ENCODE measurements around the gene ZC3H12A. TPM values are rescaled to one million over a fixed set of nuclear protein-coding genes. Genes with fewer than 3 reads are reported as not detected.

ZC3H12A gene
- polyA plus RNA-seq, 3 donors: 5.2 to 155 (median 5.8) TPM

DNA sequence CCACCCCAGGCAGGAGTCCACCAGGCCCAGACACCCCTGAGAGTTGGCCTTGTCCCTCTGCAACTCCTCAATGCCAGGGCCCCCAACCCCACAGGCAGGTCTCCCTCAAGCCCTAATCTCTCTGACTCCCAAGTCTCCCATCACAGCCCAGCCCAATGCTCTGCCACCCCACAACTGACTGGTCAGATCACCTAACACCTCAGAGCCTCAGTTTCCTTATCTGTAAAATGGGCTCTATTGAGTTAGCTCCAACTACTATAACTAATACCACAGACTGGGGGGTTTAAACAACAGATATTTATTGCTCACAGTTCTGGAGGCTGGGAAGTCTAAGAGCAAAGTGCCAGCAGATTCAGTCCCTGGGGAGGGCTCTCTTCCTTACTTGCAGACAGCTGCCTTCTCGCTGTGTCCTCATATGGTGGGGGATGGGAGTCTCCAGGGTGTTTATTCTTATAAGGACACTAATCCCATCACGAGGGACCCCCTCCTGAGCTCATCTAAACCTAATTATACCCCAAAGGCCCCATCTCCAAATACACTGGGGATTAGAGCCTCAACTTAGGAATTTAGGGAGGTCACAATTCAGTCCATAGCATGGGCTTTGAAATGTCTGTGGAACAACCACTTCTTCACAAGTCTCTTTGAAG, 34.9 kb upstream of the ZC3H12A start:
- H3K27ac Mint-ChIP-seq: no peak overlapping the region

DNA sequence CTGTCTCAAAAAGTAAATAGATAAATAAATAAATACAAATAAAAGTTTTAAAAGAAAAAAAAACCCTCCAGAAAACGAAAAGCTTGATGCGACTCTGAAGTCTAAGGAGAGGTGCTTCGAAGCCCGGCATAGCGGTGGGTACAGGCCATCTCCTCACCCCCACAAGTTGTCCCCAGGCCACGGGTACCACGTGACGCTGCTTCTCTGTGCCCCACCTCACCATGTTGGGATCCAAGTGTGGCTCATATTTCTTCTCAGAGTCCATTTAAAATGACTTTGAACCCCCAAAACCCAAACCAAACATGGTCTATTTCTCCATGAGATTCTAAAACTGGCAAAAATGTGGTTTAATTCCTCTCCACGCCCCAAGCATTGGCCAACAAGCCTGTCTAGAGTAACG, 32.9 kb upstream of the ZC3H12A start:
- no peak for DNase-seq
- Histone ChIP-seq H2AFZ (ENCODE audit: insufficient read depth, low read depth, low read length, poor library complexity, severe bottlenecking) (no peak overlapping the region), H3K4me1 (ENCODE audit: control insufficient read depth in 1 of 2, insufficient read depth in 2 of 2, low read length in 2 of 2) (no peaks in the 10 kb centered on the region), H3K36me3 (replicated peaks in 1 of 2; ENCODE audit: control insufficient read depth in 1 of 2, insufficient read depth in 2 of 2, low read length in 2 of 2) (no peaks in the 10 kb centered on the region), H3K9me3 (replicated peaks in 1 of 2; ENCODE audit: control insufficient read depth in 1 of 2, insufficient read depth in 1 of 2, low read length in 2 of 2) (no peaks in the 10 kb centered on the region), H3K4me2 (replicated peaks; ENCODE audit: extremely low read depth, low read length, poor library complexity, severe bottlenecking) (no peak overlapping the region), H3K9ac (ENCODE audit: insufficient read depth, low read length, poor library complexity, severe bottlenecking) (no peak overlapping the region), H3K79me2 (ENCODE audit: insufficient read depth, low read length) (no peaks in the 10 kb centered on the region), H3K27me3 (ENCODE audit: control insufficient read depth in 2 of 2, insufficient read depth in 2 of 2, low read length in 2 of 2) (peaks cover 0 to 3% of the 10 kb centered on the region in 2 donors), H4K20me1 (ENCODE audit: insufficient read depth, low read length) (no peaks in the 10 kb centered on the region), H3K27ac (ENCODE audit: low read depth in 1 of 2, low read length in 2 of 2) (no peak overlapping the region), H3K4me3 (replicated peaks in 1 of 3; ENCODE audit: low read depth in 2 of 3, low read length in 3 of 3) (no peak overlapping the region)
- Mint-ChIP-seq H3K9me3 (peaks cover 0 to 3% (median 0%) of the 10 kb centered on the region in 7 donors), H3K36me3 (no peaks in the 10 kb centered on the region), H3K4me3 (no peak overlapping the region), H3K27ac (no peak overlapping the region), H3K4me1 (no peaks in the 10 kb centered on the region), H3K27me3 (ENCODE audit: low read depth in 3 of 3) (peaks cover 14 to 19% (median 17%) of the 10 kb centered on the region in 3 donors)
- 94% methylated on average over 7 of the region's 10 CpGs for WGBS (ENCODE audit: insufficient coverage)
- intact Hi-C loops (cut with micrococcal nuclease): no loop called here
- TF ChIP-seq, protein P1, sequence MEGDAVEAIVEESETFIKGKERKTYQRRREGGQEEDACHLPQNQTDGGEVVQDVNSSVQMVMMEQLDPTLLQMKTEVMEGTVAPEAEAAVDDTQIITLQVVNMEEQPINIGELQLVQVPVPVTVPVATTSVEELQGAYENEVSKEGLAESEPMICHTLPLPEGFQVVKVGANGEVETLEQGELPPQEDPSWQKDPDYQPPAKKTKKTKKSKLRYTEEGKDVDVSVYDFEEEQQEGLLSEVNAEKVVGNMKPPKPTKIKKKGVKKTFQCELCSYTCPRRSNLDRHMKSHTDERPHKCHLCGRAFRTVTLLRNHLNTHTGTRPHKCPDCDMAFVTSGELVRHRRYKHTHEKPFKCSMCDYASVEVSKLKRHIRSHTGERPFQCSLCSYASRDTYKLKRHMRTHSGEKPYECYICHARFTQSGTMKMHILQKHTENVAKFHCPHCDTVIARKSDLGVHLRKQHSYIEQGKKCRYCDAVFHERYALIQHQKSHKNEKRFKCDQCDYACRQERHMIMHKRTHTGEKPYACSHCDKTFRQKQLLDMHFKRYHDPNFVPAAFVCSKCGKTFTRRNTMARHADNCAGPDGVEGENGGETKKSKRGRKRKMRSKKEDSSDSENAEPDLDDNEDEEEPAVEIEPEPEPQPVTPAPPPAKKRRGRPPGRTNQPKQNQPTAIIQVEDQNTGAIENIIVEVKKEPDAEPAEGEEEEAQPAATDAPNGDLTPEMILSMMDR (IDR thresholded peaks at IDR 0.05): no peak

More for the DNA sequence above, 34.9 kb upstream of the ZC3H12A start:
- H3K9me3 Mint-ChIP-seq: peaks cover 0 to 3% (median 0%) of the 10 kb centered on the region in 7 donors
- Histone ChIP-seq H3K9ac (ENCODE audit: insufficient read depth, low read length, poor library complexity, severe bottlenecking) (no peak overlapping the region), H3K79me2 (ENCODE audit: insufficient read depth, low read length) (no peaks in the 10 kb centered on the region), H3K9me3 (replicated peaks in 1 of 2; ENCODE audit: control insufficient read depth in 1 of 2, insufficient read depth in 1 of 2, low read length in 2 of 2) (no peaks in the 10 kb centered on the region), H3K27ac (ENCODE audit: low read depth in 1 of 2, low read length in 2 of 2) (no peak overlapping the region), H3K4me3 (replicated peaks in 1 of 3; ENCODE audit: low read depth in 2 of 3, low read length in 3 of 3) (no peak overlapping the region), H2AFZ (ENCODE audit: insufficient read depth, low read depth, low read length, poor library complexity, severe bottlenecking) (no peak overlapping the region), H3K4me2 (replicated peaks; ENCODE audit: extremely low read depth, low read length, poor library complexity, severe bottlenecking) (no peak overlapping the region), H4K20me1 (ENCODE audit: insufficient read depth, low read length) (no peaks in the 10 kb centered on the region), H3K36me3 (replicated peaks in 1 of 2; ENCODE audit: control insufficient read depth in 1 of 2, insufficient read depth in 2 of 2, low read length in 2 of 2) (no peaks in the 10 kb centered on the region), H3K27me3 (ENCODE audit: control insufficient read depth in 2 of 2, insufficient read depth in 2 of 2, low read length in 2 of 2) (peaks cover 0 to 2% of the 10 kb centered on the region in 2 donors), H3K4me1 (ENCODE audit: control insufficient read depth in 1 of 2, insufficient read depth in 2 of 2, low read length in 2 of 2) (no peaks in the 10 kb centered on the region)
- TF ChIP-seq, protein P1 (IDR thresholded peaks at IDR 0.05): no peak
- H3K36me3 Mint-ChIP-seq: no peaks in the 10 kb centered on the region
- no peak overlapping the region for H3K4me3 Mint-ChIP-seq
- WGBS (ENCODE audit: insufficient coverage): no CpG with 5 or more reads among the region's 2 CpGs
- DNase-seq: no peak
- intact Hi-C loops (cut with micrococcal nuclease): no loop called here
- H3K27me3 Mint-ChIP-seq (ENCODE audit: low read depth in 3 of 3): peaks cover 16 to 23% (median 18%) of the 10 kb centered on the region in 3 donors
- H3K4me1 Mint-ChIP-seq: no peaks in the 10 kb centered on the region

All from CD14-positive monocyte (primary cell).